Stimulated activated CD4-positive, alpha-beta T cell treated with anti-CD3 and anti-CD28 coated beads, Interleukin-15, amount 100 ng/mL, for 1 hour (primary cell): ENCODE measurements around the gene CRPPA.
"Not testable (repeated sequence)": the region's sequence is repeated elsewhere in the genome, so short reads cannot be mapped to it uniquely, and the experiment has no call there.

Source experiments
- DNase-seq, 2 donors: peaks; one replicate each; pipeline ENCODE4 v3.0.0-alpha.2; 2020; ENCODE audit warnings: low read depth in 1 of 2, low spot score in 1 of 2

CRPPA gene

GRCh38 chr7:16421333-16422102 is at the start of gene CRPPA:
TSS of gene CRPPA (minus strand) at chr7:16421538. CDS start at chr7:16421322, 216 bp downstream.
- peak in 1 of 2 donors; percentile 16 for DNase-seq

GRCh38 chr7:16465469-16466361 is 44.4 kb upstream of the CRPPA start, which contains the start of gene SOSTDC1:
TSS of gene SOSTDC1 (minus strand) at chr7:16465738. CDS start at chr7:16465668, 70 bp downstream.
- DNase-seq = no peak

- no peak for DNase-seq
Measured at GRCh38 chr7:16463949-16464715, 42.8 kb upstream of the CRPPA start.

- DNase-seq = no peak
Measured at GRCh38 chr7:16463520-16463919, 42.2 kb upstream of the CRPPA start.

- DNase-seq = no peak
Measured at GRCh38 chr7:16462431-16462889, 41.1 kb upstream of the CRPPA start.

GRCh38 chr7:16460789-16461493 is 39.6 kb upstream of the CRPPA start:
- DNase-seq = no peak

- DNase-seq = not testable (repeated sequence)
Measured at GRCh38 chr7:16456303-16456702, 35.0 kb upstream of the CRPPA start.

GRCh38 chr7:16455591-16455990 is 34.3 kb upstream of the CRPPA start:
- DNase-seq = no peak

GRCh38 chr7:16450366-16450765 is 29.0 kb upstream of the CRPPA start:
- DNase-seq = no peak

- DNase-seq = no peak
Measured at GRCh38 chr7:16447876-16448275, 26.5 kb upstream of the CRPPA start.

GRCh38 chr7:16446508-16446907 is 25.2 kb upstream of the CRPPA start:
- no peak for DNase-seq

GRCh38 chr7:16443871-16444270 is 22.5 kb upstream of the CRPPA start:
- DNase-seq = not testable (repeated sequence)

- DNase-seq = no peak
Measured at GRCh38 chr7:16438988-16439387, 17.6 kb upstream of the CRPPA start.

- no peak for DNase-seq
Measured at GRCh38 chr7:16436306-16436705, 15.0 kb upstream of the CRPPA start.

- no peak for DNase-seq
Measured at GRCh38 chr7:16433568-16434122, 12.3 kb upstream of the CRPPA start.

- DNase-seq = no peak
Measured at GRCh38 chr7:16432425-16432731, 11.0 kb upstream of the CRPPA start.

- DNase-seq = no peak
Measured at GRCh38 chr7:16431646-16432424, 10.5 kb upstream of the CRPPA start.

- DNase-seq = no peak
Measured at GRCh38 chr7:16430133-16430532, 8.8 kb upstream of the CRPPA start.

- no peak for DNase-seq
Measured at GRCh38 chr7:16428672-16429071, 7.3 kb upstream of the CRPPA start.

GRCh38 chr7:16428182-16428581 is 6.8 kb upstream of the CRPPA start:
- no peak for DNase-seq
